ENCODE results near the gene PLD1.
"Not testable (repeated sequence)": the region's sequence is repeated elsewhere in the genome, so short reads cannot be mapped to it uniquely, and the experiment has no call there.

The PLD1 gene

GRCh38 chr3:171606151-171606751 lies 204.0 kb downstream of the PLD1 start:
- DNase-seq, result no peak

GRCh38 chr3:171604370-171604769 lies 205.9 kb downstream of the PLD1 start:
- no peak for DNase-seq

GRCh38 chr3:171602072-171602471 lies 208.2 kb downstream of the PLD1 start:
- no peak for DNase-seq

- DNase-seq, result no peak
These were observed 210.3 kb downstream of the PLD1 start for GRCh38 chr3:171600030-171600429.

- no peak for DNase-seq
These were observed 211.3 kb downstream of the PLD1 start for GRCh38 chr3:171598990-171599389.

- no peak for DNase-seq
These were observed 217.5 kb downstream of the PLD1 start for GRCh38 chr3:171592786-171593185.

GRCh38 chr3:171591070-171591469 lies 219.2 kb downstream of the PLD1 start:
- DNase-seq, result no peak

- no peak for DNase-seq
These were observed 224.0 kb downstream of the PLD1 start for GRCh38 chr3:171586274-171586673.

GRCh38 chr3:171585039-171585438 lies 225.2 kb downstream of the PLD1 start:
- DNase-seq, result no peak

GRCh38 chr3:171584100-171584499 lies 226.2 kb downstream of the PLD1 start:
- no peak for DNase-seq

- DNase-seq, result no peak
These were observed 235.6 kb downstream of the PLD1 start for GRCh38 chr3:171574556-171575240.

GRCh38 chr3:171569571-171570132 lies 240.6 kb downstream of the PLD1 start:
- DNase-seq, result no peak

GRCh38 chr3:171568766-171569165 lies 241.5 kb downstream of the PLD1 start:
- DNase-seq, result no peak

- no peak for DNase-seq
These were observed 243.4 kb downstream of the PLD1 start for GRCh38 chr3:171566803-171567422.

- no peak for DNase-seq
These were observed 244.7 kb downstream of the PLD1 start for GRCh38 chr3:171565481-171566058.

GRCh38 chr3:171564748-171565480 lies 245.4 kb downstream of the PLD1 start:
- DNase-seq, result no peak

GRCh38 chr3:171563298-171563697 lies 247.0 kb downstream of the PLD1 start:
- no peak for DNase-seq

- not testable (repeated sequence) for DNase-seq
These were observed 247.8 kb downstream of the PLD1 start for GRCh38 chr3:171562459-171562858.

- no peak for DNase-seq
These were observed 248.5 kb downstream of the PLD1 start for GRCh38 chr3:171561596-171562323.

- DNase-seq, result no peak
These were observed 250.7 kb downstream of the PLD1 start for GRCh38 chr3:171559586-171559985.

GRCh38 chr3:171558188-171558696 lies 252.0 kb downstream of the PLD1 start:
- DNase-seq, result no peak

GRCh38 chr3:171557173-171557572 lies 253.1 kb downstream of the PLD1 start:
- DNase-seq, result no peak
